Tibial artery (tissue), 4 donors: ENCODE measurements around the gene TAF4.

ENCODE experiments used
- DNase-seq, 2 donors: peaks; one replicate each; pipeline ENCODE4 v3.0.0-alpha.2; 2019
- H3K27ac ChIP-seq, 2 donors: fragments of 200-600 bp; sonication (generic) in 1 of 2; 1 replicate in 1 of 2; 2 replicates in 1 of 2; pipeline ENCODE4 v1.5.1; 2018 to 2019; ENCODE audit warnings: mild to moderate bottlenecking in 1 of 2
- H3K27me3 ChIP-seq, 2 donors: fragments of 200-600 bp; sonication (generic) in 1 of 2; one replicate each; pipeline versions ENCODE4 v1.5.1 to v1.6.0; 2016 to 2019
- H3K36me3 ChIP-seq, 3 donors: fragments of 200-600 bp; sonication (generic) in 2 of 3; one replicate each; pipeline ENCODE4 v1.5.1; 2016 to 2019; ENCODE audit warnings: mild to moderate bottlenecking in 2 of 3
- H3K4me1 ChIP-seq, 4 donors: fragments of 200-600 bp; sonication (generic) in 2 of 4; 1 replicate in 3 of 4; 2 replicates in 1 of 4; pipeline ENCODE4 v1.5.1; 2016 to 2019
- H3K4me3 ChIP-seq, 2 donors: fragments of 200-600 bp; sonication (generic) in 1 of 2; 1 replicate in 1 of 2; 2 replicates in 1 of 2; pipeline ENCODE4 v1.5.1; 2018 to 2019; ENCODE audit warnings: mild to moderate bottlenecking in 2 of 2
- H3K9me3 ChIP-seq, 3 donors: fragments of 200-600 bp; sonication (generic) in 1 of 3; one replicate each; pipeline ENCODE4 v1.5.1; 2016 to 2019
- CTCF ChIP-seq, 2 experiments: fragments of 200-600 bp in 1 of 2; fragments of 450-650 bp in 1 of 2; IDR thresholded peaks; one replicate each; pipeline ENCODE4 v1.5.1; 2017 to 2019; ENCODE audit warnings: antibody characterized with exemption in 2 of 2, mild to moderate bottlenecking in 1 of 2, moderate library complexity in 1 of 2
- intact Hi-C: fragments of 100-400 bp; cut with DNase I; formaldehyde crosslinking; loops from one replicate; pipeline ENCODE4 v1.15.0; 2023; ENCODE audit warnings: low total_unique reads

The TAF4 gene

GRCh38 chr20:62047666-62048345 is 17.9 kb downstream of the TAF4 start:
- no peaks in the 10 kb centered on the region for H3K27me3 ChIP-seq
- peaks cover 0 to 4% (median 0%) of the 10 kb centered on the region in 4 donors for H3K4me1 ChIP-seq
- no peak for DNase-seq
- H3K9me3 ChIP-seq = no peaks in the 10 kb centered on the region
- intact Hi-C loops = no loop called here
- H3K27ac ChIP-seq = no peak overlapping the region
- no peak overlapping the region for H3K4me3 ChIP-seq
- no peak for TF ChIP-seq CTCF (IDR thresholded peaks at IDR 0.05)
- H3K36me3 ChIP-seq = no peaks in the 10 kb centered on the region

GRCh38 chr20:62046431-62046830 is 19.2 kb downstream of the TAF4 start:
- no peak for TF ChIP-seq CTCF (IDR thresholded peaks at IDR 0.05)
- no peak for DNase-seq
- intact Hi-C loops = no loop called here
- Histone ChIP-seq H3K27me3 (no peaks in the 10 kb centered on the region), H3K36me3 (no peaks in the 10 kb centered on the region), H3K27ac (no peak overlapping the region), H3K4me1 (peaks cover 0 to 4% (median 0%) of the 10 kb centered on the region in 4 donors), H3K9me3 (no peaks in the 10 kb centered on the region), H3K4me3 (no peak overlapping the region)

- intact Hi-C loops = no loop called here
- no peak for TF ChIP-seq CTCF (IDR thresholded peaks at IDR 0.05)
- Histone ChIP-seq H3K4me3 (no peak overlapping the region), H3K36me3 (no peaks in the 10 kb centered on the region), H3K27ac (no peak overlapping the region), H3K27me3 (no peaks in the 10 kb centered on the region), H3K9me3 (no peaks in the 10 kb centered on the region), H3K4me1 (no peaks in the 10 kb centered on the region)
- no peak for DNase-seq
Measured at GRCh38 chr20:62045529-62046285, 20.0 kb downstream of the TAF4 start.

GRCh38 chr20:62045118-62045517 is 20.6 kb downstream of the TAF4 start:
- Histone ChIP-seq H3K27me3 (no peaks in the 10 kb centered on the region), H3K36me3 (no peaks in the 10 kb centered on the region), H3K4me3 (no peak overlapping the region), H3K27ac (no peak overlapping the region), H3K4me1 (no peaks in the 10 kb centered on the region), H3K9me3 (no peaks in the 10 kb centered on the region)
- intact Hi-C loops = no loop called here
- no peak for DNase-seq
- TF ChIP-seq CTCF (IDR thresholded peaks at IDR 0.05) = no peak

- no peaks in the 10 kb centered on the region for H3K36me3 ChIP-seq
- no peaks in the 10 kb centered on the region for H3K4me1 ChIP-seq
- no peak overlapping the region for H3K27ac ChIP-seq
- TF ChIP-seq CTCF (IDR thresholded peaks at IDR 0.05) = no peak
- H3K9me3 ChIP-seq = no peaks in the 10 kb centered on the region
- intact Hi-C loops = no loop called here
- no peak overlapping the region for H3K4me3 ChIP-seq
- no peaks in the 10 kb centered on the region for H3K27me3 ChIP-seq
- no peak for DNase-seq
Measured at GRCh38 chr20:62044631-62045030, 21.1 kb downstream of the TAF4 start.
